ENCODE data around the gene CLIP4. TPM values are rescaled to one million over a fixed set of nuclear protein-coding genes. Genes with fewer than 3 reads are reported as not detected.

The CLIP4 gene
- total RNA-seq, 1 experiment from 2014 or later = 0.39 TPM

DNA sequence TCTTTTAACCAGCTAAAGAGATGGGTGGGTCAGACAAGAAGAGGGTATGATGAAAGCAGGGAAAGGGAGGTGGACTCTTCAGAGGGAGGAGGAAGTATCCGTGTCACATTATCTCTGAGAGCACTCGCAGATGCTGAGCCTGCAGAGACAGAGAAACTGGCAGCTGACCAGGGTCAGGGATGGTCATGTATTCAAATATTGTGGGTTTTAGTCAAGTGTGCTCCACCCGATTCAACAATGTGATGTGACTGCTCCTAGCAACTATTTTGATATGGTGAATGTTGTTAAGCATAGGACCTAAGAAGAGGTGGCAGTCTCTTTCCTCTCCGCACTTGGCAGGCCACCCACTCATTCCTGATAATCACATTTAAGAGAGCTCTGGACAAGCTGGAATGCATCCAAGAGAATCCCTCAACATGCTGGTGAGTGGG is 1.3 kb upstream of the CLIP4 start (continued):
- TF ChIP-seq, protein P1, sequence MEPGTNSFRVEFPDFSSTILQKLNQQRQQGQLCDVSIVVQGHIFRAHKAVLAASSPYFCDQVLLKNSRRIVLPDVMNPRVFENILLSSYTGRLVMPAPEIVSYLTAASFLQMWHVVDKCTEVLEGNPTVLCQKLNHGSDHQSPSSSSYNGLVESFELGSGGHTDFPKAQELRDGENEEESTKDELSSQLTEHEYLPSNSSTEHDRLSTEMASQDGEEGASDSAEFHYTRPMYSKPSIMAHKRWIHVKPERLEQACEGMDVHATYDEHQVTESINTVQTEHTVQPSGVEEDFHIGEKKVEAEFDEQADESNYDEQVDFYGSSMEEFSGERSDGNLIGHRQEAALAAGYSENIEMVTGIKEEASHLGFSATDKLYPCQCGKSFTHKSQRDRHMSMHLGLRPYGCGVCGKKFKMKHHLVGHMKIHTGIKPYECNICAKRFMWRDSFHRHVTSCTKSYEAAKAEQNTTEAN (CRISPR knock-in tag; IDR thresholded peaks at IDR 0.05) = no peak
- TF ChIP-seq, protein P2, sequence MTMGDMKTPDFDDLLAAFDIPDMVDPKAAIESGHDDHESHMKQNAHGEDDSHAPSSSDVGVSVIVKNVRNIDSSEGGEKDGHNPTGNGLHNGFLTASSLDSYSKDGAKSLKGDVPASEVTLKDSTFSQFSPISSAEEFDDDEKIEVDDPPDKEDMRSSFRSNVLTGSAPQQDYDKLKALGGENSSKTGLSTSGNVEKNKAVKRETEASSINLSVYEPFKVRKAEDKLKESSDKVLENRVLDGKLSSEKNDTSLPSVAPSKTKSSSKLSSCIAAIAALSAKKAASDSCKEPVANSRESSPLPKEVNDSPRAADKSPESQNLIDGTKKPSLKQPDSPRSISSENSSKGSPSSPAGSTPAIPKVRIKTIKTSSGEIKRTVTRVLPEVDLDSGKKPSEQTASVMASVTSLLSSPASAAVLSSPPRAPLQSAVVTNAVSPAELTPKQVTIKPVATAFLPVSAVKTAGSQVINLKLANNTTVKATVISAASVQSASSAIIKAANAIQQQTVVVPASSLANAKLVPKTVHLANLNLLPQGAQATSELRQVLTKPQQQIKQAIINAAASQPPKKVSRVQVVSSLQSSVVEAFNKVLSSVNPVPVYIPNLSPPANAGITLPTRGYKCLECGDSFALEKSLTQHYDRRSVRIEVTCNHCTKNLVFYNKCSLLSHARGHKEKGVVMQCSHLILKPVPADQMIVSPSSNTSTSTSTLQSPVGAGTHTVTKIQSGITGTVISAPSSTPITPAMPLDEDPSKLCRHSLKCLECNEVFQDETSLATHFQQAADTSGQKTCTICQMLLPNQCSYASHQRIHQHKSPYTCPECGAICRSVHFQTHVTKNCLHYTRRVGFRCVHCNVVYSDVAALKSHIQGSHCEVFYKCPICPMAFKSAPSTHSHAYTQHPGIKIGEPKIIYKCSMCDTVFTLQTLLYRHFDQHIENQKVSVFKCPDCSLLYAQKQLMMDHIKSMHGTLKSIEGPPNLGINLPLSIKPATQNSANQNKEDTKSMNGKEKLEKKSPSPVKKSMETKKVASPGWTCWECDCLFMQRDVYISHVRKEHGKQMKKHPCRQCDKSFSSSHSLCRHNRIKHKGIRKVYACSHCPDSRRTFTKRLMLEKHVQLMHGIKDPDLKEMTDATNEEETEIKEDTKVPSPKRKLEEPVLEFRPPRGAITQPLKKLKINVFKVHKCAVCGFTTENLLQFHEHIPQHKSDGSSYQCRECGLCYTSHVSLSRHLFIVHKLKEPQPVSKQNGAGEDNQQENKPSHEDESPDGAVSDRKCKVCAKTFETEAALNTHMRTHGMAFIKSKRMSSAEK (CRISPR knock-in tag; IDR thresholded peaks at IDR 0.05; ENCODE audit: borderline replicate concordance) = no peak
- TF ChIP-seq ZNF263 (CRISPR knock-in tag; IDR thresholded peaks at IDR 0.05; ENCODE audit: low read depth) (no peak), NFE2L1 (CRISPR knock-in tag; IDR thresholded peaks at IDR 0.05) (no peak), NR2C2 (CRISPR knock-in tag; IDR thresholded peaks at IDR 0.05) (no peak), ZBTB21 (CRISPR knock-in tag; IDR thresholded peaks at IDR 0.05; ENCODE audit: borderline replicate concordance) (no peak), SP1 (CRISPR knock-in tag; conservative IDR thresholded peaks at IDR 0.05) (no peak)

DNA sequence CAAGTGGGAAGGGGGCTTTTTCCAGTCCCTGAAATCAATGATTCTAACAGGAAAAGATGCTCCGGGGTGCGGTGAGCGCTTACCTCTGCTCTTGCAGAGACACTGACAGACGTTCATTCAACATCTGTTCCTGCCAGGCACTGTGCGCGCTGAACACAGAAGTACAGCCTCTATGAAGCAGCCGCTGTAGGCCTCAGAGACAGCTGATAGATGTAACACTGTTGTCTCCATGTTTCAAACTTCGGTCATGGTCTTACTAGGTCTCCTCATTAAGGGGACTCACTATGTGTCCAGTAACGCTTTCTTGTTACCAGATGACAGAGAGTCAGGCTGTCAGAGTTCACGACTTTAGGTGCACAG is 649 bp upstream of the CLIP4 start:
- DNase-seq (ENCODE audit: low spot score) (no peak), ATAC-seq (peak; percentile 25)
- peaks cover 6% of the 10 kb centered on the region; the same call in 1 of the 2 replicates for H3K4me1 Mint-ChIP-seq
- peaks cover 63% of the 10 kb centered on the region for H3K27me3 Mint-ChIP-seq (ENCODE audit: low read depth)
- no peak overlapping the region for H3K27ac Mint-ChIP-seq
- ChIA-PET POLR2A (no interaction called here), CTCF (interaction anchor here (0.6 kb wide), 1 partner anchor 126 kb away, joined by 3 read pairs; no protein-coding TSS in a partner anchor)
- no peaks in the 10 kb centered on the region; the same call in 1 of the 2 replicates for H3K36me3 Mint-ChIP-seq
- TF ChIP-seq, protein P3, sequence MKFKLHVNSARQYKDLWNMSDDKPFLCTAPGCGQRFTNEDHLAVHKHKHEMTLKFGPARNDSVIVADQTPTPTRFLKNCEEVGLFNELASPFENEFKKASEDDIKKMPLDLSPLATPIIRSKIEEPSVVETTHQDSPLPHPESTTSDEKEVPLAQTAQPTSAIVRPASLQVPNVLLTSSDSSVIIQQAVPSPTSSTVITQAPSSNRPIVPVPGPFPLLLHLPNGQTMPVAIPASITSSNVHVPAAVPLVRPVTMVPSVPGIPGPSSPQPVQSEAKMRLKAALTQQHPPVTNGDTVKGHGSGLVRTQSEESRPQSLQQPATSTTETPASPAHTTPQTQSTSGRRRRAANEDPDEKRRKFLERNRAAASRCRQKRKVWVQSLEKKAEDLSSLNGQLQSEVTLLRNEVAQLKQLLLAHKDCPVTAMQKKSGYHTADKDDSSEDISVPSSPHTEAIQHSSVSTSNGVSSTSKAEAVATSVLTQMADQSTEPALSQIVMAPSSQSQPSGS (CRISPR knock-in tag; IDR thresholded peaks at IDR 0.05; ENCODE audit: borderline replicate concordance, low read depth) = no peak
- TF ChIP-seq NR1H2 (CRISPR knock-in tag; IDR thresholded peaks at IDR 0.05) = no peak
- TF ChIP-seq NFATC4 (CRISPR knock-in tag; IDR thresholded peaks at IDR 0.05) = no peak
- TF ChIP-seq, protein P4, sequence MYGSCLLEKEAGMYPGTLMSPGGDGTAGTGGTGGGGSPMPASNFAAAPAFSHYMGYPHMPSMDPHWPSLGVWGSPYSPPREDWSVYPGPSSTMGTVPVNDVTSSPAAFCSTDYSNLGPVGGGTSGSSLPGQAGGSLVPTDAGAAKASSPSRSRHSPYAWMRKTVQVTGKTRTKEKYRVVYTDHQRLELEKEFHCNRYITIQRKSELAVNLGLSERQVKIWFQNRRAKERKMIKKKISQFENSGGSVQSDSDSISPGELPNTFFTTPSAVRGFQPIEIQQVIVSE (CRISPR knock-in tag; IDR thresholded peaks at IDR 0.05; ENCODE audit: borderline replicate concordance) = no peak
- no peak for TF ChIP-seq TEAD4 (CRISPR knock-in tag; IDR thresholded peaks at IDR 0.05)
- H3K4me3 Mint-ChIP-seq = peak overlapping the region; percentile 72
- no peaks in the 10 kb centered on the region for H3K9me3 Mint-ChIP-seq

DNA sequence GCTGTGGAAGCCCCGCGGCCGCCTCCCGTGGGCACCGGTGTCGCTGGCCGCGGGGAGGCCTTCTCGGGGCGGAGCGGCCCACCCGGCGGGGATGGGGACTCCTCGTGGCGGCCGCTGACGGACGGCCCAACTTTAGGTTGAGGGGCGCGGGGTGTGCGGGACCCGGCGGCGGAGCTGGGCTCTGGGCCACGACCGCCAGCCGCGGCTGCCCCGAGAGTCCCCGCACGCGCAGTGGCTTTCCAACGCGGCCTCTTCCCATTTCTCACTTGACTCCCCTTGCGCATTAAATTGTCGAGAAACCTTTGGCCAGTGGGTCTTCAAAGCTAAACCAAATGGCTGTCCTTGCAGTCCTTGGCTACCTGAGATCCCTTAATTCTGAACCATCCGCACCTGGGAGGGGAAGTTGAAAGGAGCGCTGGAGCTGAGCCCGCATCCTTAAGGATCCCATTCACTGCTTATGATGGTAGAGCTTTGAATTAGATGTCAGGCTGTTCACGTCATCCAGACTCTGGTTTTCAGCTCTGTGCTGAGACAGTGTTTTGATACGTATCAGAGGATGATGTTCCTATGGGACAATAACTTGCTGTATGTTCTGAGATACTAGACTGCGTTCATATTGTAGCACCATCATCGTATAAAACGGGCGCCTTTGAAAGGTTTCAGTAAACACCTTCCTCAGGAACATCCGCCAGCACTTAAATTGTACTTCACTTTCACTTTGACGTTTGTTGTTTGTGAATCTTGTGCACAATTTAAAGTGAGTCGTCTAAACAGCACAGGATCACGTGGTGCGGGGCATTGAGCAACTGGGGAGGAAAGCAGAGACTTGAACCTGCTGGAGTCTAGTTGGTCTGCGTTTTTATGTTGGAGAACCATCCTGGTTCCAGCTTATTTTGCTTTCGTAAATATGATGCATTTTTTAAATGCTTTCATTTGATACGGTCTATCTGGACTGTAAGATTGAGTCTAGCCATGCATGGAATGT is 874 bp downstream of the CLIP4 start:
- POLR2A ChIA-PET = interaction anchor here (0.6 kb wide), 1 partner anchor 15 kb away, joined by 6 read pairs; no protein-coding TSS in a partner anchor
- H3K27me3 Mint-ChIP-seq (ENCODE audit: low read depth) = peaks cover 61% of the 10 kb centered on the region
- DNase-seq (ENCODE audit: low spot score) (peak; percentile 21), ATAC-seq (peak; percentile 65)
- H3K4me3 Mint-ChIP-seq = peak overlapping the region; percentile 79
- H3K36me3 Mint-ChIP-seq = no peaks in the 10 kb centered on the region; the same call in 1 of the 2 replicates
- H3K9me3 Mint-ChIP-seq = no peaks in the 10 kb centered on the region
- peaks cover 6% of the 10 kb centered on the region; the same call in 1 of the 2 replicates for H3K4me1 Mint-ChIP-seq
- CTCF ChIA-PET = interaction anchor here (1.0 kb wide), 1 partner anchor 81 kb away, joined by 3 read pairs; no protein-coding TSS in a partner anchor
- H3K27ac Mint-ChIP-seq = no peak overlapping the region
- TF ChIP-seq, protein P5, sequence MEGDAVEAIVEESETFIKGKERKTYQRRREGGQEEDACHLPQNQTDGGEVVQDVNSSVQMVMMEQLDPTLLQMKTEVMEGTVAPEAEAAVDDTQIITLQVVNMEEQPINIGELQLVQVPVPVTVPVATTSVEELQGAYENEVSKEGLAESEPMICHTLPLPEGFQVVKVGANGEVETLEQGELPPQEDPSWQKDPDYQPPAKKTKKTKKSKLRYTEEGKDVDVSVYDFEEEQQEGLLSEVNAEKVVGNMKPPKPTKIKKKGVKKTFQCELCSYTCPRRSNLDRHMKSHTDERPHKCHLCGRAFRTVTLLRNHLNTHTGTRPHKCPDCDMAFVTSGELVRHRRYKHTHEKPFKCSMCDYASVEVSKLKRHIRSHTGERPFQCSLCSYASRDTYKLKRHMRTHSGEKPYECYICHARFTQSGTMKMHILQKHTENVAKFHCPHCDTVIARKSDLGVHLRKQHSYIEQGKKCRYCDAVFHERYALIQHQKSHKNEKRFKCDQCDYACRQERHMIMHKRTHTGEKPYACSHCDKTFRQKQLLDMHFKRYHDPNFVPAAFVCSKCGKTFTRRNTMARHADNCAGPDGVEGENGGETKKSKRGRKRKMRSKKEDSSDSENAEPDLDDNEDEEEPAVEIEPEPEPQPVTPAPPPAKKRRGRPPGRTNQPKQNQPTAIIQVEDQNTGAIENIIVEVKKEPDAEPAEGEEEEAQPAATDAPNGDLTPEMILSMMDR (IDR thresholded peaks at IDR 0.05) = no peak
- TF ChIP-seq, protein P6, sequence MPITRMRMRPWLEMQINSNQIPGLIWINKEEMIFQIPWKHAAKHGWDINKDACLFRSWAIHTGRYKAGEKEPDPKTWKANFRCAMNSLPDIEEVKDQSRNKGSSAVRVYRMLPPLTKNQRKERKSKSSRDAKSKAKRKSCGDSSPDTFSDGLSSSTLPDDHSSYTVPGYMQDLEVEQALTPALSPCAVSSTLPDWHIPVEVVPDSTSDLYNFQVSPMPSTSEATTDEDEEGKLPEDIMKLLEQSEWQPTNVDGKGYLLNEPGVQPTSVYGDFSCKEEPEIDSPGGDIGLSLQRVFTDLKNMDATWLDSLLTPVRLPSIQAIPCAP (CRISPR knock-in tag; IDR thresholded peaks at IDR 0.05) = no peak
- no peak for TF ChIP-seq ZNF317 (CRISPR knock-in tag; IDR thresholded peaks at IDR 0.05; ENCODE audit: borderline replicate concordance, low read depth)
- TF ChIP-seq ZNF396 (CRISPR knock-in tag; IDR thresholded peaks at IDR 0.05; ENCODE audit: borderline replicate concordance) = no peak
- TF ChIP-seq RORB (CRISPR knock-in tag; IDR thresholded peaks at IDR 0.05) = no peak
- TF ChIP-seq, protein P7, sequence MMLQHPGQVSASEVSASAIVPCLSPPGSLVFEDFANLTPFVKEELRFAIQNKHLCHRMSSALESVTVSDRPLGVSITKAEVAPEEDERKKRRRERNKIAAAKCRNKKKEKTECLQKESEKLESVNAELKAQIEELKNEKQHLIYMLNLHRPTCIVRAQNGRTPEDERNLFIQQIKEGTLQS (CRISPR knock-in tag; conservative IDR thresholded peaks at IDR 0.05) = no peak
- no peak for TF ChIP-seq RELA (CRISPR knock-in tag; IDR thresholded peaks at IDR 0.05; ENCODE audit: borderline replicate concordance)
